HG03135 (cell line): ENCODE data around the gene DCN.

Experiments used
- ATAC-seq: cut with Tn5 transposase; IDR thresholded peaks from one replicate; pipeline ENCODE4 v1.9.1; 2021; ENCODE audit warnings: mild to moderate bottlenecking, moderate library complexity; ENCODE audit not compliant: unreplicated experiment

Gene DCN

DNA sequence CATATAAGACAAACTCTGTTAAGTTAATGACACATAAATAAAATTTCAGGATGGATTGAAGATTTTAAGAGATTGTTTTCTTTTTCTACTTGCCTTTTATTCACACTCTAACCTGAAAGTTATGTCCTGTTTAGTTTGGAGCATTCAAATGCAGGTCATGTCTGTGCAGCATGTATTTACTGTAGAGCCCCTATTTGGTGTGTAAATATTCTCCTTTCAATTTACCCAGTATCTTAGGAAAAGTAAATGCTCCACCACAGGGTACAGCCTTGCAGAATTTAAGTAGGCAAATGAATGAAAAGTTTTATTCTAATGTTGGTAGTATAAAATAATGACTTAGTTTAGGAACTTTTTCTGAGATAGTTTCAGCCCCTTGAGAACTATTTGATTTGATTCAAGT is 6.2 kb upstream of the DCN start:
- ATAC-seq = no peak

GRCh38 chr12:91186156-91186555 is 3.5 kb upstream of the DCN start:
- ATAC-seq = no peak

DNA sequence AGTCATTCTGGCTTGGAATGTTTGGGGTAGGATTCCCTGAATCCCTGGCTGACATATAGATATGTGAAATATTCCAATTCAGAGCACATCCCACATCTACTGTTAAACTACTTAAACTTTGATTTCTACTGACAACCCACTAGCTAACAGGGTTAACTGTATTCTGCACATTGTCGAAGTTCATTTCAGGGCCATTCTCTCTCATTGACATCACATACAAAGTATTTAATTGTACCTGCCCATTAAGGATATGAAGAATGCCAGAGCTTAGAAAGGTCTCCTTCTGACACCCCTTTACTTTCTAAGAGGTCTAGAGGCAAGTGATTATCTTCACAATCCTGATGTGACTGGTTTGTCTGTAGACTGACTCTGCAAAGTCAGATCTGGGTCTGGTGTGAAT is 2.8 kb upstream of the DCN start:
- ATAC-seq = no peak

- ATAC-seq = no peak
These were observed 934 bp upstream of the DCN start for GRCh38 chr12:91183551-91183950.

DNA sequence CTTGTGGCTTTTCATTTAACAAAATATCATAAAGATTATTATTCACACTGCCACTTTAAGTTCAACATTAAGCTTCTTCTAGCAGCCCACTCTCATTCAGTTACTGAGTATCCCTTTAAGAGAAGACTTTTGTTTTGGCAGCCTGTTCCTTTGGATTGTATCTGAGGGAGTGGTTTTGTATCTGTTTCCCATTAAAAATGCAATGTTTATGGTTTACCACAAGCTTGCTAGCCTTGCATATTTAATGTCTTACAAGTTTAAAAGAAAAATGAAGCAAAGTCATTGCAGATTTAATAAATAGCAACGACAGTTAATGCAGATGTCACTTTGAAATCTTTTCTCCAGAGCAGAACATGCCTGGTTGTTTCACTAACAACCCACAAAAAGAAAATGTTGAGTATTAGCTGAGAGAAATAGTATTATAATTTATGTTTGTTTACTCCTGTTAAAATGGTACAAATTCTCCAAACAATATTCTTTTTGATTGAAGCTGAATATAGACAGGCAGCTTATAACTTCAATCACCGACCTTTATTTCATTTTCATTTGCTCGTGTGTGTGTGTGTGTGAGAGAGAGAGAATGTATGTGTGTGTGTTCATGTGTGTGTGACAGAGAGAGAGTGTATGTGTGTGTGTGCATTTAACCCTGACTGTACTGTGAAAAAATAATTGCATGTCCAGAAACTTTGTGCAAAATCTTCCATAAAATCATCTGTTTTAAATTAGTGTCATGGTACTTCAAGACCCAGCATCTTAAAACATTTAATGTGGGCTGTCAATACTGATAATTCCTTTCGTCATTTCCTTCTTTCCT is 1.8 kb downstream of the DCN start:
- ATAC-seq = no peak

DNA sequence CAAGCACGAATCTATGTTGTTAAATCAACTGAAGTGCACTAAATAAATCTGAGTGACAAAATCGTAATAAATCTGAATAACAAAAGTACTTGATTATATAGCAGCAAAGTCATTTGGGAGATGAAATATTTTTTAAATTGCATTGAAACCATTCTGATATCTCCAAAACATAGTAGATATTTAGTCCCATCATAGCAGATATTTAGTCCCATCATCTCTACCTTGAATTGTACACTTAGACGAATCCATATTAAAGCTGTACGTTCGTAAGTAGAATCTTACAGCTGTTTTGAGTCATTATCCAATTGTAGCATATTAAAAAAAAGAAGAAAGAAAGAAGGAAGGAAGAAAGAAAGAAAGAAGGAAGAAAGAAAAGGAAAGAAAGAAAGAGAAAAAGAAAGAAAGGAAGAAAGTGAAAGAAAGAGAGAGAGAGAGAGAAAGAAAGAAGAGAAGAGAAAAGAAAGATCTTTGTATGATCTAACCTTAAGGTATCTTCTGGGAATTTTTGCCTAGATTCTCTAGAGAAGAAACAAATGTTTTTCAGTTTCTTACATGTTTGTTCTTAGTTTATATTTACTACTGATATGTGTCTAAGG is 2.6 kb downstream of the DCN start:
- ATAC-seq = no peak

DNA sequence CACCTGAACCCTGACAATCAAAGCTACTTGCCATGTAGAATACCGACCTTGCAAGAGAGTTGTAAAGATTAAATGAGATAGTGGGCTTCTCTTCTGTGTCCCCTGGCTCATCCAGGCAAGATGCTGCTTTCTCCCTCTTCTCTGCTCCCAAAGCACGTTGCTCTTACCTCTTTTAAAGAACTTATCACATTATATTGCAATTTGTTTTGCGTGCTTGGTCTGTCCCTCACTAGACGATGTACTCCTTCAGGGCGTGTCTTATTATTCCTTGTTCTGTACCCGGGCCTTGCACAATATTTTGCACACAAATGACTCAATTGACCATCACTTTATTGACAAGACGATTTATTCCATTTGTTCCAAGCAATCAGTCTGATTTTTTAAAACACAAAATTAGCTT is 3.3 kb downstream of the DCN start:
- no peak for ATAC-seq

DNA sequence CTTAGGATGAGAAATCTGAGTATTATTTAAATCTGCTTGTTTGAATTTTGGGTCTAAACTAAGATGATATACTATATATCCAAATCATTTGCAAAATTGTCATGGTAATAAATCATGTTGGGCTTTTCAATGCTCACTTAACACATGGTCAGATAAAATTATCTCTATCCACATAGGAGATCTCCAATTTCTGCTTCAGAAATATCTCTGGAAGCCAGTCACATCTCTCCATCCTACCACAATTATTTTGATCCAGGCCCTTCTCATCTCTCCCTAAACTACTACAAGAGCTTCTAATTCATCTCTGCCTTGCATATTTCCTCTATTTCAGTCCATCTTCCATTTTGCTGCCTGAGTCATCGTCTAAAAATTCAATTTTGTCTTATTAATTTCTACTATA is 3.8 kb downstream of the DCN start:
- no peak for ATAC-seq

- no peak for ATAC-seq
These were observed 4.5 kb downstream of the DCN start for GRCh38 chr12:91178139-91178561.

- no peak for ATAC-seq
These were observed 5.2 kb downstream of the DCN start for GRCh38 chr12:91177381-91177780.

- ATAC-seq = no peak
These were observed 5.7 kb downstream of the DCN start for GRCh38 chr12:91176915-91177314.

DNA sequence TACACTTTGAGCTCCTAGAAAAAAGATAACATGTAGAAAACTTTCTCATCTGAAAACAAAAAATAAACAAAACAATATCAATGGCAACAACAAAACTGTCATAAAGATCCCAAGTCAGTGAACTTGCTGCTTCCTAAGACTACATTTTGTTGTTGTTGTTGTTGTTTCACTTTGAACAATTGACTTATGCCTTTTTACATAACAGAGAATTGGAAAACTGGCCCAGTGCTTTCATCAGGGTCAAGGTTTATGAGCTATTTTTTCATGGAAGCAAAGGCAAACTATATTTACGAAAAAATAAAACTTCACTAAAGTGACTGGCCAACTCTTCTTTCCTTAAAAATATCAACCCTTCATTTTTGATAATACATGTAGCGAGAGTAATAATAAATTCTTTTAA is 6.3 kb downstream of the DCN start:
- ATAC-seq = no peak

GRCh38 chr12:91173124-91173523 is 9.5 kb downstream of the DCN start:
- no peak for ATAC-seq

DNA sequence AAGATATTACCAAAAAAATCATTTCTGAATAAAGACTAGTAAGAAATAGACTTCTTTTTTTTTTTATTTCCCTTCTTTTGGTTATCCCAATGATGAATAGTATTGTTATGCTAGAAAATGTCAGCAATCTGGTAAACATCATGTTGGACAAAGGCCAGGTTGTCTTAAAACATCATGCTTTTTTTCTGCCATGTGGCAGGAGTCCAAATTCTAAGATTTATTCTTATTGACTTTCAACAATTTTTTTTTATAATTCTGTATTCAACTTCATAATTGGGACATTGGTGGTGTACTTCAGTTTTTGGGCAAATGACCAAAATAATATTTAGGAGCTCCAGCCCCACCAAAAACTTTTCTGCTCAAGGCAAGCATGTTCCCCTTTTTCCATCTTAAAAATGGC is 10.5 kb downstream of the DCN start:
- no peak for ATAC-seq

- ATAC-seq = no peak
These were observed 11.1 kb downstream of the DCN start for GRCh38 chr12:91171476-91171875.

DNA sequence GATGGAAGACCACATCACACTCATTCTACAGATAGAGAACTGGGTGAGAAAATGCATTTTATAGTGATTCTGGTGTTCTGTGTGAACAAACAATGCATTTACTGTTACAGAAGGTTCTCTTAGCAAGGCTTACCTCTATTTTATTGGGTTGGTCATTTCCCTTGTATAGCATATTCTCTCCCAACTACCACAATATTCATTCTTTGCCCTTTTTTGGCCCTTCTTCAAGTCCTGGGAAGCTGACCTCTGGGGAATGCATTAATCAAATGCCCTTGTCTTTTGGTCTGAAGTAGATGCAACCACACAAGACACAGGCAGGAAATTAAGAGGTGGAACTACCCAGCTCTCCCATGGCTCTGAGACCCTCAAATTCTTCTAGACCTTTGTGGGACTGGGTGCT is 19.5 kb downstream of the DCN start:
- no peak for ATAC-seq

DNA sequence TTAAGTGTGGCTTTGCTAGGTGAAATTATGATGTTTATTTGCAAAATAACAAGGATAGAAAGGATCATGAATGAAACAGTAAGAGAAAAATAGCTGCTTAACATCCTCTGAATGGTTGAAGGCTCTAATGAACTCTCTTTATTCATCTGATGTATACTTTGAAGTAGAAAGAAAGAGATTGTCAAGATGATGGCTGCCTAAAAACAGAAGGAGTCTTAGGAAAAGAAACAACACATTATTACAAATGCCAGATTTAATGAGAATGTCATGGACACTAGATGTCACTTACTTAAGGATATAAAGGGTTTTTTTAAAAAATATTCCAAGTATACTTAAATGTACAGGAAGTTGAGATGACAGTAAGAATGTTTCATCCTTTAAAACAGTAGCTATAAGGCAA is 21.6 kb downstream of the DCN start:
- no peak for ATAC-seq

DNA sequence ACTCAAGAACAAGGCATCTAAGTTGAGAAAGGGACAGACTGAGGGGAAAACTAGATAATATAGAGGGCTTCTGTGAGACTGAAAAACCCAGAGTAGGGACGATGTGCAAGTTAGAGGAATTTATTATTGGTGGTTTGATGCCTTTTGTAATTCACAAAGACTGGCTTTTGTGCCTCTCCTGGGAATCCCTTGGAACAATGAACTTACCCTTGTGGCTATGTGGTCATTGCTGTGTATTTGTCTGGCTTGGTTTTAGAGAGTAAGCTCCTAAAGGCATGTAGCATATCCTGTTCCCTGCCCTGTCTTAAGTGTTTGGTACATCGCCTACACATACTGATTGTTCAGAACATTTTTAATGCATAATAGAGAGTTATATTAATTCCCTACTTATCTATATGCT is 26.6 kb downstream of the DCN start:
- no peak for ATAC-seq

GRCh38 chr12:91154131-91154530 is 28.5 kb downstream of the DCN start:
- ATAC-seq = no peak

- no peak for ATAC-seq
These were observed 38.6 kb downstream of the DCN start for GRCh38 chr12:91144053-91144452.

GRCh38 chr12:91143206-91143605 is 39.4 kb downstream of the DCN start:
- no peak for ATAC-seq

GRCh38 chr12:91142221-91142631 is 40.4 kb downstream of the DCN start:
- ATAC-seq = no peak
